ENCODE results near the gene ZNF518A. TPM values are rescaled to one million over a fixed set of nuclear protein-coding genes. Genes with fewer than 3 reads are reported as not detected.
A peak's percentile ranks its signal among the peaks of the same experiment; 100 is the strongest.

Gene ZNF518A
- total and polyA plus RNA-seq, 2 of the 8 experiments (the other 6 are each of a cell fraction or from before 2014, with no cell fraction given) = 6.6 to 34.8 TPM

DNA sequence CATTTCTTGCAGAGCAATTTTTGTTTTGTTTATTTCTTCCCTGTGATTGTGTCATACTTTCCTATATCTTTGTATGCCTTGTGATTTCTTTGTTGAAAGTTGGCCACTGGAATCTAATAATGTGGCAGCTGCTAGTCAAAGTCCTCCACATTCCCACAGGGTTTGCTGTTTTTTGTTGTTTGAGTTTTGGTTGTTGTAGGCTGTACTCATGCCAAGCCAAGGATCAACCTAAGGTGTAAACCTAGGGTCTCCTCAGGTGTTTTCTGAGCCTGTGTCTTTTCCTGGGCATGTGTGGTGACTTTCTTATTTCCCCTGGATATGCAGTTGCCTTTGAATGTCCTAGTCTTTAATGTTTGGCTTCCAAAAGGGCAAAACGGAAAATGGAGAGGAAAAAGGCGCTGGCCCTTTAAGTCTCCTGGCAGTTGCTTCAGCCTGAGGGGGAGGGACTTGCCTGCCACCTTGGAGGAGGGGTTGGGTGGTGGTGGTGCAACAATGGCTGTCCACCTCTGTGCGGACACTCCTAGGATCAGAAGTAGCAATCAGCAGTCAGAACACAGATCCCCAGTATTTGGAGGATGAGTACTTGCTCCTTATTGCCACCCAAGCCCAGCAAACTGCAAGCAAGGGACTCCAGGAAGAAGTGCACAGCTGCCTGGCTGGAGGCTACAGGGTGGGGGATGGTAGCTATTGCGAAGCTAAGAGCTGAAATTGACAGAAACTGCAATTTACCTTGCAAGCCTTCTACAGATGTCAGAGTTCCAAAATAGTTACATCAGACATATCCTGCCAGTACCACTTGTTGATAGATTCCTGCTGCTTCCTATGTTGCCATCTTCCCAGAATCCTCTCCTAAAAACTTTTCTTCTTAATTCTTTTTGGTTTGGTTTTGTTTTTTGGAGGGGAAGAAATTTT, 5.6 kb upstream of the ZNF518A start (continued):
- TF ChIP-seq CTBP2 (IDR thresholded peaks at IDR 0.05; ENCODE audit: borderline replicate concordance, insufficient read depth, insufficient read length, low read length) (no peak), EZH2 (IDR thresholded peaks at IDR 0.05; ENCODE audit: low read depth, low read length, severe bottlenecking) (no peak), NRF1 (IDR thresholded peaks at IDR 0.05; ENCODE audit: low read depth, low read length) (no peak), SIX5 (IDR thresholded peaks at IDR 0.05; ENCODE audit: low read depth, low read length) (no peak), PHF8 (conservative IDR thresholded peaks at IDR 0.05; ENCODE audit: low read depth, low read length) (peak; percentile 56), POLR2A (IDR thresholded peaks at IDR 0.05; ENCODE audit: control extremely low read depth in 1 of 2, low read depth in 2 of 2, low read length in 2 of 2) (peak in 1 of 2 experiments; percentile 73; a peak in 2 of 3 replicates), SIRT6 (IDR thresholded peaks at IDR 0.05; ENCODE audit: low read length) (no peak), ASH2L (IDR thresholded peaks at IDR 0.05; ENCODE audit: low read length) (peak; percentile 97), TBP (IDR thresholded peaks at IDR 0.05; ENCODE audit: low read depth, low read length) (no peak), CBX5 (IDR thresholded peaks at IDR 0.05; ENCODE audit: low read depth, low read length) (no peak), SP1 (IDR thresholded peaks at IDR 0.05; ENCODE audit: low read depth, low read length) (no peak), CEBPB (IDR thresholded peaks at IDR 0.05; ENCODE audit: low read depth, low read length) (peak; percentile 80), EGR1 (IDR thresholded peaks at IDR 0.05; ENCODE audit: borderline replicate concordance, low read depth, low read length) (no peak), ZNF274 (IDR thresholded peaks at IDR 0.05; ENCODE audit: borderline replicate concordance, extremely low read depth, low read length) (no peak), GTF2F1 (IDR thresholded peaks at IDR 0.05; ENCODE audit: borderline replicate concordance, low read depth, low read length) (no peak), EP300 (IDR thresholded peaks at IDR 0.05; ENCODE audit: borderline replicate concordance in 1 of 2, low read depth in 2 of 2, low read length in 2 of 2) (no peak), RNF2 (IDR thresholded peaks at IDR 0.05; ENCODE audit: borderline replicate concordance, low read depth, low read length, missing control alignments, poor library complexity, severe bottlenecking) (no peak), KDM5A (IDR thresholded peaks at IDR 0.05; ENCODE audit: low read length) (no peak), NANOG (IDR thresholded peaks at IDR 0.05; ENCODE audit: insufficient read depth, low read depth, low read length, poor library complexity, severe bottlenecking) (no peak), SRF (IDR thresholded peaks at IDR 0.05; ENCODE audit: low read depth, low read length) (no peak)
- TF ChIP-seq, protein P1, sequence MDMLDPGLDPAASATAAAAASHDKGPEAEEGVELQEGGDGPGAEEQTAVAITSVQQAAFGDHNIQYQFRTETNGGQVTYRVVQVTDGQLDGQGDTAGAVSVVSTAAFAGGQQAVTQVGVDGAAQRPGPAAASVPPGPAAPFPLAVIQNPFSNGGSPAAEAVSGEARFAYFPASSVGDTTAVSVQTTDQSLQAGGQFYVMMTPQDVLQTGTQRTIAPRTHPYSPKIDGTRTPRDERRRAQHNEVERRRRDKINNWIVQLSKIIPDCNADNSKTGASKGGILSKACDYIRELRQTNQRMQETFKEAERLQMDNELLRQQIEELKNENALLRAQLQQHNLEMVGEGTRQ (IDR thresholded peaks at IDR 0.05; ENCODE audit: low read length) = no peak
- TF ChIP-seq, protein P2, sequence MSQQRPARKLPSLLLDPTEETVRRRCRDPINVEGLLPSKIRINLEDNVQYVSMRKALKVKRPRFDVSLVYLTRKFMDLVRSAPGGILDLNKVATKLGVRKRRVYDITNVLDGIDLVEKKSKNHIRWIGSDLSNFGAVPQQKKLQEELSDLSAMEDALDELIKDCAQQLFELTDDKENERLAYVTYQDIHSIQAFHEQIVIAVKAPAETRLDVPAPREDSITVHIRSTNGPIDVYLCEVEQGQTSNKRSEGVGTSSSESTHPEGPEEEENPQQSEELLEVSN (IDR thresholded peaks at IDR 0.05) = no peak

Data from H1 (cell line).